Measurements from ENCODE around the gene SLC15A4.

- TF ChIP-seq POLR2AphosphoS5 (IDR thresholded peaks at IDR 0.05) (no peak), POLR2A (IDR thresholded peaks at IDR 0.05) (no peak), CTCF (IDR thresholded peaks at IDR 0.05) (no peak), EP300 (IDR thresholded peaks at IDR 0.05) (no peak)
Observed at GRCh38 chr12:128754275-128754674, 69.5 kb downstream of the SLC15A4 start.

Data from stomach (tissue), 4 donors.